GM23248 (cell line): ENCODE data around the gene TMC1.

Experiments used
- EZH2 ChIP-seq: fragments of 200-600 bp; sonication (generic); IDR thresholded peaks from 2 replicates; pipeline ENCODE4 v1.6.1; 2018; ENCODE audit warnings: antibody characterized with exemption, mild to moderate bottlenecking; ENCODE audit not compliant: insufficient read depth, poor library complexity, severe bottlenecking
- EZH2phosphoT487 ChIP-seq: fragments of 200-600 bp; sonication (generic); IDR thresholded peaks from 2 replicates; pipeline ENCODE4 v1.6.1; 2018; ENCODE audit warnings: antibody characterized with exemption, moderate library complexity, mild to moderate bottlenecking, low read depth; ENCODE audit not compliant: insufficient read depth

- TF ChIP-seq EZH2 (no peak), EZH2phosphoT487 (no peak)
These were observed 11.9 kb downstream of the TMC1 start for GRCh38 chr9:72533322-72533721.
